RWPE2 (cell line): ENCODE results near the gene PPDPF.
A peak's percentile ranks its signal among the peaks of the same experiment; 100 is the strongest.

ENCODE experiments used
- ATAC-seq: fragments of 200-7000 bp; cut with Tn5 transposase; 3 replicates; pipeline ENCODE4 v1.9.1; 2021; ENCODE audit warnings: low read depth
- DNase-seq: peaks from one replicate; pipeline ENCODE4 v3.0.0-alpha.2; 2020; ENCODE audit warnings: low spot score
- H3K27ac ChIP-seq: fragments of 450-650 bp; 2 replicates; pipeline ENCODE4 v1.5.1; 2017; ENCODE audit warnings: mild to moderate bottlenecking; ENCODE audit not compliant: poor library complexity, severe bottlenecking
- H3K27me3 ChIP-seq: fragments of 250-450 bp; sonication (Bioruptor Pico); 2 replicates; pipeline ENCODE4 v1.5.1; 2021; ENCODE audit warnings: mild to moderate bottlenecking, moderate library complexity; ENCODE audit not compliant: insufficient read depth, poor library complexity, severe bottlenecking
- H3K36me3 ChIP-seq: fragments of 250-450 bp; sonication (Bioruptor Pico); 2 replicates; pipeline ENCODE4 v1.5.1; 2020; ENCODE audit warnings: low read depth, mild to moderate bottlenecking, moderate library complexity
- H3K4me1 ChIP-seq: fragments of 250-450 bp; sonication (Bioruptor Pico); 2 replicates; pipeline ENCODE4 v1.5.1; 2021; ENCODE audit warnings: mild to moderate bottlenecking, moderate library complexity; ENCODE audit not compliant: insufficient read depth, poor library complexity, severe bottlenecking
- H3K4me3 ChIP-seq: fragments of 250-450 bp; sonication (Bioruptor Pico); 2 replicates; pipeline ENCODE4 v1.5.1; 2021; ENCODE audit warnings: mild to moderate bottlenecking, moderate library complexity; ENCODE audit not compliant: severe bottlenecking
- H3K9me3 ChIP-seq: fragments of 250-450 bp; sonication (Bioruptor Pico); 2 replicates; pipeline ENCODE4 v1.5.1; 2021; ENCODE audit warnings: mild to moderate bottlenecking, moderate library complexity; ENCODE audit not compliant: severe bottlenecking
- CTCF ChIP-seq: fragments of 450-650 bp; IDR thresholded peaks from one replicate; pipeline ENCODE4 v1.5.1; 2017; ENCODE audit warnings: mild to moderate bottlenecking, moderate library complexity; ENCODE audit not compliant: poor library complexity, severe bottlenecking

PPDPF gene

GRCh38 chr20:63541371-63541770 lies 20.8 kb downstream of the PPDPF start:
- Histone ChIP-seq H3K27ac (no peak overlapping the region), H3K36me3 (no peaks in the 10 kb centered on the region), H3K4me1 (peaks cover 27% of the 10 kb centered on the region), H3K4me3 (no peak overlapping the region), H3K27me3 (no peaks in the 10 kb centered on the region), H3K9me3 (no peaks in the 10 kb centered on the region)
- DNase-seq (peak; percentile 88), ATAC-seq (no peak)
- no peak for TF ChIP-seq CTCF

- H3K27ac ChIP-seq = no peak overlapping the region
- peaks cover 22% of the 10 kb centered on the region for H3K4me1 ChIP-seq
- H3K36me3 ChIP-seq = no peaks in the 10 kb centered on the region
- ATAC-seq (no peak), DNase-seq (peak; percentile 84)
- no peaks in the 10 kb centered on the region for H3K27me3 ChIP-seq
- no peak overlapping the region for H3K4me3 ChIP-seq
- no peak for TF ChIP-seq CTCF
- no peaks in the 10 kb centered on the region for H3K9me3 ChIP-seq
Measured at GRCh38 chr20:63542031-63542559, 21.5 kb downstream of the PPDPF start.

DNA sequence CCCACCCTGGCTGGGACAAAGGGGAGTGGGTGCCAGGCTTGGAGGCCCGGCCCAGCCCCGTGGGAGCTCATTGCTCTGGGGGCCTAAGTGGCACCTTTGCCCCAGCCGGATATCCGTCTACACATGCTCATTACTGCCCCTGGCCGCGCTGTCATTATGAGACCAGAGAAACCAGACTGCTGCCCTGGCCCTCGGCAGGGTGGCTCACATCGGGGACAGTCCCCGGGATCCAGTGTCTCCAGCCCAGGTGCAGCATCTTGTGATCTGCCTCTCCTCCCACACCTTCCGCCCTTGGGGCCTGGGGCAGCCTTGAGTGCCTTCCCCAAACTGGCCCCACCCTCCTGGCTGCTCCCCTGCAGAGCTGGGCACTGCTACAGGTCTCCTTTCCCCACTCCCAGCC lies 22.1 kb downstream of the PPDPF start:
- no peaks in the 10 kb centered on the region for H3K36me3 ChIP-seq

GRCh38 chr20:63543131-63543530 lies 22.6 kb downstream of the PPDPF start:
- DNase-seq (peak; percentile 89), ATAC-seq (no peak)
- peaks cover 23% of the 10 kb centered on the region for H3K4me1 ChIP-seq
- H3K4me3 ChIP-seq = no peak overlapping the region
- no peak overlapping the region for H3K27ac ChIP-seq
- no peak for TF ChIP-seq CTCF
- H3K36me3 ChIP-seq = no peaks in the 10 kb centered on the region
- H3K27me3 ChIP-seq = no peaks in the 10 kb centered on the region
- no peaks in the 10 kb centered on the region for H3K9me3 ChIP-seq

More for the DNA sequence above, 22.1 kb downstream of the PPDPF start:
- Histone ChIP-seq H3K4me3 (no peak overlapping the region), H3K9me3 (no peaks in the 10 kb centered on the region), H3K27me3 (no peaks in the 10 kb centered on the region), H3K27ac (no peak overlapping the region), H3K4me1 (peaks cover 19% of the 10 kb centered on the region)
- TF ChIP-seq CTCF = no peak
- no peak for ATAC-seq
- peak; percentile 85 for DNase-seq

DNA sequence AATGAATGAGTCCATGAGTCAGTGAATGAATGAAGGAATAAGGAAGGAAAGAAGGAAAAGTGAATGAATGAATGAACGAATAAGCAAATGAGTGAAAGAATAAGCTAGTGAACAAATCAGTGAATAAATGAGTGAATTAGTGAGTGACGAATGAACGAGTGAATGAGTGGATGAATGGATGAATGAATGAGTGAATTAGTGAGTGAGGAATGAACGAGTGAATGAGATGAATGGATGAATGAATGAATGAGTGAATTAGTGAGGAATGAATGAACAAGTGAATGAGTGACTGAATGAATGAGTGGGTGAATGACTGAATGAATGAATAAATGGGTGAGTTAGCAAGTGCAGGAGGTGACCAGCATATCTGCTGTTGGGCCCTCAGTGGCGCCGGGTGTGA lies 23.2 kb downstream of the PPDPF start:
- Histone ChIP-seq H3K9me3 (no peaks in the 10 kb centered on the region), H3K36me3 (no peaks in the 10 kb centered on the region), H3K27me3 (no peaks in the 10 kb centered on the region), H3K4me1 (peaks cover 19% of the 10 kb centered on the region), H3K4me3 (no peak overlapping the region), H3K27ac (no peak overlapping the region)
- no peak for TF ChIP-seq CTCF
- ATAC-seq (no peak), DNase-seq (no peak)
